HCT116 (cell line): Measurements from ENCODE around the gene ZNF318. TPM values are rescaled to one million over a fixed set of nuclear protein-coding genes. Genes with fewer than 3 reads are reported as not detected.

Experiments
- ATAC-seq: fragments of 200-7000 bp; cut with Tn5 transposase; 2 replicates; pipeline ENCODE4 v1.9.1; 2020; ENCODE audit warnings: mild to moderate bottlenecking, moderate library complexity
- BruUV-seq: library from RNA; stranded (reverse); fragments of 400-500 nt; replicated peaks from 2 replicates; lab custom pipeline; 2021; lab: Mats Ljungman, UMichigan
- CTCF ChIA-PET: fragments of 300-600 bp; sonication (Branson Sonifier 250); formaldehyde crosslinking; loops from one replicate; lab custom pipeline; 2021; ENCODE audit warnings: antibody characterized with exemption; lab: Charles Lee
- POLR2A ChIA-PET: fragments of 300-600, 350-600 bp; sonication (Branson Sonifier 250); formaldehyde crosslinking; loops from one replicate; lab custom pipeline; 2021; ENCODE audit warnings: antibody characterized with exemption; lab: Charles Lee
- RAD21 ChIA-PET, 2 experiments: fragments of 300-600 bp; sonication (Branson Sonifier 250); formaldehyde crosslinking; loops; one replicate each; lab custom pipeline; 2023; ENCODE audit warnings: low total read pairs in 2 of 2; ENCODE audit not compliant: uncharacterized antibody in 2 of 2, unreplicated experiment in 2 of 2, low non-redundant PET in 1 of 2; lab: Charles Lee
- DNase-seq: peaks from one replicate; pipeline ENCODE4 v3.0.0-alpha.2; 2010; ENCODE audit warnings: low read depth, low spot score
- H2AFZ ChIP-seq: fragments of 200-600 bp; shearing (Covaris generic), sonication (generic); 2 replicates; pipeline ENCODE4 v1.6.1; 2017; ENCODE audit warnings: low read depth, mixed run types, mixed read lengths, antibody characterized with exemption, low read length; ENCODE audit not compliant: poor library complexity, severe bottlenecking
- H3K27ac ChIP-seq: 2 replicates; pipeline ENCODE4 v1.5.1; 2012; ENCODE audit warnings: low read depth, low read length
- H3K27me3 ChIP-seq: fragments of 200-600 bp; sonication (generic); 2 replicates; pipeline ENCODE4 v1.6.1; 2016; ENCODE audit warnings: mixed run types, low read length, mixed read lengths; ENCODE audit not compliant: insufficient read depth
- H3K36me3 ChIP-seq, 2 experiments: fragments of 200-500 bp in 1 of 2; fragments of 200-600 bp in 1 of 2; sonication (Bioruptor generic) in 1 of 2; sonication (generic) in 1 of 2; 2 replicates each; pipeline versions ENCODE4 v1.5.1 to v1.6.1; 2014 to 2016; ENCODE audit warnings: low read length in 2 of 2, inconsistent platforms in 1 of 2, mixed read lengths in 1 of 2, mixed run types in 1 of 2; ENCODE audit not compliant: insufficient read depth in 2 of 2, control insufficient read depth in 1 of 2
- H3K4me1 ChIP-seq, 2 experiments: fragments of 200-600 bp in 1 of 2; sonication (generic) in 1 of 2; 2 replicates each; pipeline versions ENCODE4 v1.5.1 to v1.6.1; 2012 to 2017; ENCODE audit warnings: low read length in 2 of 2, inconsistent platforms in 1 of 2, mild to moderate bottlenecking in 1 of 2, mixed read lengths in 1 of 2, mixed run types in 1 of 2, moderate library complexity in 1 of 2; ENCODE audit not compliant: insufficient read depth in 2 of 2, control insufficient read depth in 1 of 2
- H3K4me2 ChIP-seq: fragments of 200-600 bp; sonication (generic); 2 replicates; pipeline ENCODE4 v1.6.1; 2017; ENCODE audit warnings: mixed run types, low read length, mixed read lengths
- H3K4me3 ChIP-seq, 2 experiments: fragments of 200-600 bp in 1 of 2; sonication (generic) in 1 of 2; replicated peaks in 1 of 2; 2 replicates each; pipeline ENCODE4 v1.5.1; 2011 to 2016; ENCODE audit warnings: low read length in 2 of 2, control low read depth in 1 of 2, low read depth in 1 of 2, mild to moderate bottlenecking in 1 of 2, mixed read lengths in 1 of 2, mixed run types in 1 of 2
- H3K79me2 ChIP-seq: fragments of 200-600 bp; sonication (generic); 2 replicates; pipeline ENCODE4 v1.6.1; 2017; ENCODE audit warnings: mild to moderate bottlenecking, mixed run types, low read length, moderate library complexity, mixed read lengths; ENCODE audit not compliant: insufficient read depth
- H3K9ac ChIP-seq: fragments of 200-600 bp; sonication (generic); 2 replicates; pipeline ENCODE4 v1.6.1; 2016; ENCODE audit warnings: low read length, mixed read lengths
- H3K9me2 ChIP-seq: fragments of 200-600 bp; sonication (generic), shearing (Covaris generic); 2 replicates; pipeline ENCODE4 v1.6.1; 2017; ENCODE audit warnings: mixed run types, mild to moderate bottlenecking, moderate library complexity; ENCODE audit not compliant: insufficient read depth
- H3K9me3 ChIP-seq, 2 experiments: fragments of 200-500 bp in 1 of 2; fragments of 200-600 bp in 1 of 2; sonication (Bioruptor generic) in 1 of 2; sonication (generic) in 1 of 2; 2 replicates each; pipeline ENCODE4 v1.6.1; 2014 to 2017; ENCODE audit warnings: low read length in 2 of 2, mixed read lengths in 2 of 2, inconsistent platforms in 1 of 2, low read depth in 1 of 2, mild to moderate bottlenecking in 1 of 2, mixed run types in 1 of 2, moderate library complexity in 1 of 2; ENCODE audit not compliant: control insufficient read depth in 1 of 2, insufficient read depth in 1 of 2
- H4K20me1 ChIP-seq: fragments of 200-600 bp; sonication (generic), shearing (Covaris generic); 2 replicates; pipeline ENCODE4 v1.6.1; 2017; ENCODE audit warnings: mixed run types, mild to moderate bottlenecking, moderate library complexity; ENCODE audit not compliant: insufficient read depth
- CEBPB ChIP-seq: IDR thresholded peaks from 2 replicates; pipeline ENCODE4 v1.6.1; 2012; ENCODE audit warnings: low read depth
- CTCF ChIP-seq, 3 experiments: fragments of 200-600 bp in 1 of 3; sonication (generic) in 1 of 3; IDR thresholded peaks in 2 of 3; conservative IDR thresholded peaks in 1 of 3; 2 replicates each; pipeline ENCODE4 v1.5.1; 2012 to 2017; ENCODE audit warnings: low read depth in 2 of 3, low read length in 2 of 3, antibody characterized with exemption in 1 of 3, borderline replicate concordance in 1 of 3, control low read depth in 1 of 3, mild to moderate bottlenecking in 1 of 3, mixed read lengths in 1 of 3, mixed run types in 1 of 3, moderate library complexity in 1 of 3; ENCODE audit not compliant: insufficient read depth in 1 of 3
- EZH2 ChIP-seq: fragments of 200-600 bp; sonication (generic); IDR thresholded peaks from 2 replicates; pipeline ENCODE4 v1.6.1; 2017; ENCODE audit warnings: antibody characterized with exemption, mixed run types
- EZH2phosphoT487 ChIP-seq: fragments of 200-600 bp; IDR thresholded peaks from 2 replicates; pipeline ENCODE4 v1.6.1; 2018; ENCODE audit warnings: antibody characterized with exemption, borderline replicate concordance
- POLR2A ChIP-seq: IDR thresholded peaks from 2 replicates; pipeline ENCODE4 v1.7.0; 2011; ENCODE audit warnings: borderline replicate concordance; ENCODE audit not compliant: insufficient read depth, insufficient read length; ENCODE audit errors: extremely low read depth
- SIN3A ChIP-seq: IDR thresholded peaks from 2 replicates; pipeline ENCODE4 v1.6.1; 2012; ENCODE audit warnings: low read depth
- TCF7L2 ChIP-seq: IDR thresholded peaks from 2 replicates; pipeline ENCODE4 v1.7.0; 2011; ENCODE audit warnings: borderline replicate concordance, inconsistent platforms; ENCODE audit not compliant: insufficient read depth, insufficient read length; ENCODE audit errors: extremely low read depth
- intact Hi-C: fragments of 100-400 bp; cut with micrococcal nuclease; formaldehyde crosslinking; loops from 2 replicates; pipeline ENCODE4 v1.10.0; 2022
- total RNA-seq: library from RNA; stranded (reverse); gene quantifications from one replicate; pipeline ENCODE4 v1.2.1, GENCODE V29; 2021; ENCODE audit not compliant: unreplicated experiment

The ZNF318 gene
- total RNA-seq, 1 experiment from 2014 or later: 15.2 TPM

- H2AFZ ChIP-seq: no peak overlapping the region
- no peak overlapping the region for H3K9ac ChIP-seq
- BruUV-seq: no TSS peak
- H3K27me3 ChIP-seq: no peaks in the 10 kb centered on the region
- RAD21 ChIA-PET: no interaction called here
- H3K4me2 ChIP-seq: no peak overlapping the region
- no peak overlapping the region for H3K27ac ChIP-seq
- H3K4me1 ChIP-seq: peaks cover 3 to 9% of the 10 kb centered on the region in 2 experiments; a peak in 1 of 4 replicates
- intact Hi-C loops: no loop called here
- H3K9me2 ChIP-seq: no peaks in the 10 kb centered on the region
- H3K79me2 ChIP-seq: no peaks in the 10 kb centered on the region
- TF ChIP-seq TCF7L2 (no peak), POLR2A (no peak), CTCF (IDR thresholded peaks at IDR 0.05 in 2 of 3, conservative IDR thresholded peaks at IDR 0.05 in 1 of 3; ENCODE audit: borderline replicate concordance in 1 of 3, insufficient read depth in 1 of 3, low read depth in 2 of 3, low read length in 2 of 3) (no peak), CEBPB (no peak), EZH2 (no peak), SIN3A (no peak), EZH2phosphoT487 (no peak)
- no peak overlapping the region for H3K4me3 ChIP-seq
- POLR2A ChIA-PET: no interaction called here
- DNase-seq: no peak
- no peak for ATAC-seq
- no peaks in the 10 kb centered on the region for H3K36me3 ChIP-seq
- no peaks in the 10 kb centered on the region for H3K9me3 ChIP-seq
- CTCF ChIA-PET: no interaction called here
- no peaks in the 10 kb centered on the region for H4K20me1 ChIP-seq
Observed at GRCh38 chr6:43399932-43400487, 30.6 kb upstream of the ZNF318 start.
